Large intestine (tissue), 3 donors: ENCODE results near the gene ACTN4. TPM values are rescaled to one million over a fixed set of nuclear protein-coding genes. Genes with fewer than 3 reads are reported as not detected.

Experiments
- DNase-seq, 2 donors: peaks; one replicate each; pipeline versions ENCODE4 v3.0.0 to v3.0.0-alpha.2; 2013
- H3K27ac ChIP-seq: one replicate; pipeline ENCODE4 v1.5.1; 2013; ENCODE audit warnings: low read length
- H3K27me3 ChIP-seq: 2 replicates; pipeline ENCODE4 v1.6.1; 2013; ENCODE audit warnings: low read length; ENCODE audit not compliant: control insufficient read depth, insufficient read depth
- H3K36me3 ChIP-seq: 2 replicates; pipeline ENCODE4 v1.6.1; 2013; ENCODE audit warnings: low read length; ENCODE audit not compliant: control insufficient read depth, insufficient read depth
- H3K4me1 ChIP-seq: one replicate; pipeline ENCODE4 v1.6.1; 2013; ENCODE audit warnings: low read length; ENCODE audit not compliant: control insufficient read depth, insufficient read depth
- H3K4me3 ChIP-seq: one replicate; pipeline ENCODE4 v1.5.1; 2013; ENCODE audit warnings: low read length
- H3K9me3 ChIP-seq: one replicate; pipeline ENCODE4 v1.6.1; 2013; ENCODE audit warnings: mild to moderate bottlenecking, low read depth, low read length, moderate library complexity; ENCODE audit not compliant: control insufficient read depth
- WGBS: methylation state at CpG from one replicate; pipeline ENCODE4 v1.1.5; 2013; ENCODE audit warnings: low lambda C conversion rate; ENCODE audit not compliant: insufficient coverage; 5-methylcytosine and 5-hydroxymethylcytosine counted together
- polyA plus RNA-seq: library from polyadenylated mRNA; unstranded; fragments of 120-200 nt; gene quantifications from one replicate; pipeline ENCODE4 v1.2.1, GENCODE V29; 2013

ACTN4 gene
- polyA plus RNA-seq, 1 donor, result 747 TPM

DNA sequence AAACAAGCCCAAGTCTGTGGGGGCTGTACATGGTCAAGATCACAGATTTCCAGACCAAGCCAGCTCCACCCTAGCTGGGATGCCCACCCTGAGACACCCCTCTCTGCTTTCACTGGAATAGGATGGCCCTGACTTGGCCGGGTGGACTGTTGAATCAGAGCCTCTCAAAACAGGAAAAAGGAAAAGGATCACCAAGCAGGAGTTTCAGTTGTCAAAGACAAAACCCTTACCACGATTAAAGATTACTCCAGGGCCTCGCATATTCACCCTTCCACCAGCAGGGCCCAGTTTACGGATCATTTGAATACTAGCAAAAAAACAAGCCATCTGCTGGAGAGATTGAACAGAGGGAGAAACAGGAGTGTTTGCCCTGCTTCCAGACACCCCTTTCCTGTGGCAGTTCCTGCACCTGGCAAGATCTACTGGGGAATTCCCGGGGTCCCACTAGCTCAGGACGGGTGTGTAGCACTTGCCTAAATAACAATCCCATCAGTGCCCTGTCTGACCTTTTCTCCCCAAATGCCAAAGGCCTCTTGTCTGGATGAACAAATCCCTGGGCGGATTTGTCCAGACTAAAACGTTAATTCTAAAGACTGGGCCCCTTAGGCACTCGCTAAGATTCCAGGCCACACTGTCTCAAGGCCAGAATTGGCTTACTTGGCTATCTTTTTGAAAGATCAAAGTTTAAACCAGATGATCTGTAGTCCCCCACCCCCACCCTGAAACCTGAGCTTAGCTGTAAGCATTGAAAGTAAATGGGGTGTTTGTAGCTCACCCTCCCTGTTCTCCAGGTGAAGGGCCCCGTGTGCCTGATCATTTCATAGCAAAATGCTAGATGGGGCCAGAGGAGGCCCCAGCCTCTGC lies 38.4 kb downstream of the ACTN4 start:
- H3K36me3 ChIP-seq, result peaks cover 29% of the 10 kb centered on the region

DNA sequence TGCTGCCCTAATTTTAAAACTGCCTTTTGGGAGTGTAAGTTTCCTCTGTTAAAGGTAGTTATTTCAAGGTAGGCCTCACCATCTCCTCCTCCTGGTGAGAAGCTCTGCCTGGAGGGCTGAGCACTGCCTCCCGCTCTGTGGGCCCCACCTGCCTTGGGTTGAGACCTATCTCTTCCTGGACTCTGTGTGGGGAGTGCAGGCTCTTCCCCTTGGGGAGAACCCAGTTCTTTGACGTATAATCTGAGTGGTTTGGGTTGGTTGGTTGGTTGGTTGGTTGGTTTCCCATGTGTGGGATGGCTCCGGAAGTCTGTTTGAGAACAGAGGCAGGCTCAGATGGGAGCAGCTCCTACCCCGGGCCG lies 39.1 kb downstream of the ACTN4 start:
- peak overlapping the region; percentile 99 for H3K27ac ChIP-seq

More for the DNA sequence above, 38.4 kb downstream of the ACTN4 start:
- peak; percentile 74 to 89 for DNase-seq
- WGBS, result no CpG with 5 or more reads among the region's 10 CpGs
- no peak overlapping the region for H3K4me3 ChIP-seq
- H3K27ac ChIP-seq, result peak overlapping the region; percentile 99
- peaks cover 6% of the 10 kb centered on the region for H3K9me3 ChIP-seq
- H3K4me1 ChIP-seq, result peaks cover 87% of the 10 kb centered on the region
- H3K27me3 ChIP-seq, result no peaks in the 10 kb centered on the region

GRCh38 chr19:38687837-38688378 lies 40.5 kb downstream of the ACTN4 start:
- Histone ChIP-seq H3K27me3 (no peaks in the 10 kb centered on the region), H3K27ac (peak overlapping the region; percentile 99), H3K9me3 (peaks cover under 1% of the 10 kb centered on the region), H3K4me3 (no peak overlapping the region), H3K4me1 (peaks cover 86% of the 10 kb centered on the region), H3K36me3 (peaks cover 29% of the 10 kb centered on the region)
- no peak for DNase-seq
- WGBS, result 83% methylated on average over 2 of the region's 7 CpGs

More for the DNA sequence above, 39.1 kb downstream of the ACTN4 start:
- Histone ChIP-seq H3K27me3 (no peaks in the 10 kb centered on the region), H3K4me1 (peaks cover 85% of the 10 kb centered on the region), H3K4me3 (no peak overlapping the region), H3K36me3 (peaks cover 29% of the 10 kb centered on the region), H3K9me3 (peaks cover 6% of the 10 kb centered on the region)
- no peak for DNase-seq
- no CpG with 5 or more reads among the region's 5 CpGs for WGBS

DNA sequence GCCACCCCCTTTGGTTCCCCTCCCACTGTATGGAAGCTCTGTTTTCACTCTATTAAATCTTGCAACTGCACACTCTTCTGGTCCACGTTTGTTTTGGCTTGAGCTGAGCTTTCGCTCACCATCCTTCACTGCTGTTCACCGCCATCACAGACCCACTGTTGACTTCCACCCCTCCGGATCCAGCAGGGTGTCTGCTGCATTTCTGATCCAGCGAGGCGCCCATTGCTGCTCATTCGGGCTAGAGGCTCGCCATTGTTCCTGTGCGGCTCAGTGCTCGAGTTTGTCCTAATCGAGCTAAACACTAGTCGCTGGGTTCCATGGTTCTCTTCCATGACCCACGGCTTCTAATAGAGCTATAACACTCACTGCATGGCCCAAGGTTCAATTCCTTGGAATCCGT lies 42.7 kb downstream of the ACTN4 start:
- no peak overlapping the region for H3K4me3 ChIP-seq
- WGBS, result 100% methylated on average over 1 of the region's 14 CpGs
- H3K4me1 ChIP-seq, result peaks cover 87% of the 10 kb centered on the region
- H3K36me3 ChIP-seq, result peaks cover 47% of the 10 kb centered on the region
- H3K9me3 ChIP-seq, result no peaks in the 10 kb centered on the region
- peak overlapping the region; percentile 99 for H3K27ac ChIP-seq
- no peak for DNase-seq
- no peaks in the 10 kb centered on the region for H3K27me3 ChIP-seq

DNA sequence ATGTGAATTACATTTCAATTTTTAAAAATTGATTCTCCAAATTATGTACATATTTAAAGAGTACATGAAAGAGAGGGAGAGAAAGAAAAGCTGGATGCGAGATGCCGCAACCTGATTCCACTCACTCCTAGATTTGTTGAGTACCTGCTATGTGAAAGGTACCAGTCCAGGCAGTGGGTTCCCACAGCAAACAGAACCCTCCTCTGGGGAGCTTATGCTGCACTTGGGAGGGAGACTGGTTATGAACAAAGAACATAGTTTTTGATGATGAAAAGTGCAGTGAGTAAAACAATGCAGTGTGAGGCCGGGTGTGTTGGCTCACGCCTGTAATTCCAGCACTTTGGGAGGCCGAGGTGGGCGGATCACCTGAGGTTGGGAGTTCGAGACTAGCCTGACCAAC lies 43.4 kb downstream of the ACTN4 start:
- Histone ChIP-seq H3K4me3 (no peak overlapping the region), H3K9me3 (no peaks in the 10 kb centered on the region), H3K27me3 (no peaks in the 10 kb centered on the region), H3K36me3 (peaks cover 52% of the 10 kb centered on the region), H3K4me1 (peaks cover 87% of the 10 kb centered on the region), H3K27ac (peak overlapping the region; percentile 99)
- no CpG with 5 or more reads among the region's 7 CpGs for WGBS
- no peak for DNase-seq

GRCh38 chr19:38691938-38692457 lies 44.5 kb downstream of the ACTN4 start:
- no peaks in the 10 kb centered on the region for H3K27me3 ChIP-seq
- WGBS, result no CpG with 5 or more reads among the region's 15 CpGs
- H3K27ac ChIP-seq, result peak overlapping the region; percentile 99
- peaks cover 87% of the 10 kb centered on the region for H3K4me1 ChIP-seq
- H3K4me3 ChIP-seq, result no peak overlapping the region
- DNase-seq, result peak; percentile 87 to 90
- H3K36me3 ChIP-seq, result peaks cover 63% of the 10 kb centered on the region
- no peaks in the 10 kb centered on the region for H3K9me3 ChIP-seq

DNA sequence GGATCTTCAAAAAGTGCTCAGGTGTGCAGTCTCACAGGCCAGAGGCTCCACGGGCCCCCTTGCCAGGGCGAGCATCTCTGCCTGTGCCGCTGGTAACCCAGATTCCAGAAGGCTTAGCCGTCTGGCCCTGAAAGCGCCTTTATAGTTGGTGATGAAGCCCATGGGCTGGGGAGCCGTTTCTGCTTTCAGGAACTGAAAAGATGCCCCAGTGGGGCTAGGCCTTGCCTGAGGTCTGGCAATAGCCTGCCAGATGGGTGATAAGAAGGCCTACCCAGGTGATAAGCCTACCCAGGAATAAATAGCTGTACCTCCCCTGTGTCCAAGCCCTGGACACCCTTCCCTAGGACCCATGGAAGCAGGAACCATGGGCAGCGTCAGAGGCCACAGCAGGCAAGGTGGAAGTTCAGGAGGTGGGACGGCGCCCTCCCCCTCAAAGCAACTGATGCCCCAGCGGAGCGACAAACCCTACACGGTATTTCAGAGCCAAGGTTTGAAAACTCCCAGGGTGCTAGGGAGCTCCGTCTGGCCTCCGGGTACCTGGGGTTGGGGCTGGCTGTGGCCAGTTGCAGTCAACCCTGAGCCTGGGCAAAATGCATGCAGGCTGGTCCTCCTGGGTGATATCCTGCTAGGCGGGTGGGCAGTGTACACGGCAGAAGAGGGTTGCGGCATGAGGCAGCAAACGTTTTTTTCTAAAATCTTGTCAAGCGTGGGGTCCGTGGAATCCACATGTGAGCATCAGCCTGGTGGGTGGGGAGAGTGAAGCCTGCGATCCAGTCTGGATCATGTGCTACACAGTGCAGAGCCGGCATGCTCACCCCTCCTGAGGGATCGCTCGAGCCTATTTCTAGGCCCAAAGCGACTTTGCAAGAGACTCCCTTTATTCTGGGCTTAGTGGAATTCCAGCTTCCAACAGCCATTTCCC lies 45.3 kb downstream of the ACTN4 start:
- DNase-seq, result no peak
- H3K36me3 ChIP-seq, result peaks cover 71% of the 10 kb centered on the region
- H3K4me1 ChIP-seq, result peaks cover 88% of the 10 kb centered on the region
- peak overlapping the region; percentile 99 for H3K27ac ChIP-seq
- no peaks in the 10 kb centered on the region for H3K27me3 ChIP-seq
- no peaks in the 10 kb centered on the region for H3K9me3 ChIP-seq
- WGBS, result no CpG with 5 or more reads among the region's 25 CpGs
- H3K4me3 ChIP-seq, result no peak overlapping the region

GRCh38 chr19:38693380-38694223 lies 46.2 kb downstream of the ACTN4 start:
- H3K4me3 ChIP-seq, result no peak overlapping the region
- no CpG with 5 or more reads among the region's 19 CpGs for WGBS
- H3K9me3 ChIP-seq, result no peaks in the 10 kb centered on the region
- H3K4me1 ChIP-seq, result peaks cover 88% of the 10 kb centered on the region
- peak overlapping the region; percentile 99 for H3K27ac ChIP-seq
- peak; percentile 57 to 73 for DNase-seq
- H3K27me3 ChIP-seq, result no peaks in the 10 kb centered on the region
- H3K36me3 ChIP-seq, result peaks cover 79% of the 10 kb centered on the region

DNA sequence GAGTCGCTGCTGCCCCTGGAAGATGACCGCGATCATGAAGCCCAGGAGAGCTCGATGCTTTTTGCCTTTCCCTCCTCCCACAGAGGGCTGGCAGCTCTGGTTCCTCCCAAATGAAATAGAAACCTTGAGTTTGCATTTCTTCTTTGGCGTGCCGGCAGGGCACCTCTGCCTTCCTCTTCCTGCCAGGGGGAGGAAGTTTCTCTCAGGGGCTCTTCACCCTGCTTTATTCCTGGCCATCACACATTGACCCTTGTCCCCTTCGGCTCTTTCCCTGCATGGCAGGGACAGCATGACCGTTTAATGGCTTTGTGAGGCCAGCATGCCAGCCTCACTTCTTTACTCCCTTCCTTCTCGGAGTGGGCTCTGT lies 47.9 kb downstream of the ACTN4 start:
- H3K27me3 ChIP-seq, result no peaks in the 10 kb centered on the region
- no CpG with 5 or more reads among the region's 9 CpGs for WGBS
- peaks cover 94% of the 10 kb centered on the region for H3K4me1 ChIP-seq
- no peaks in the 10 kb centered on the region for H3K9me3 ChIP-seq
- DNase-seq, result peak in 1 of 2 donors; percentile 67
- H3K36me3 ChIP-seq, result peaks cover 83% of the 10 kb centered on the region
- H3K27ac ChIP-seq, result peak overlapping the region; percentile 99
- H3K4me3 ChIP-seq, result no peak overlapping the region
